Measurements from ENCODE around the gene ARSA. TPM values are rescaled to one million over a fixed set of nuclear protein-coding genes. Genes with fewer than 3 reads are reported as not detected.
A peak's percentile ranks its signal among the peaks of the same experiment; 100 is the strongest.
"Not testable (repeated sequence)": the region's sequence is repeated elsewhere in the genome, so short reads cannot be mapped to it uniquely, and the experiment has no call there.

The ARSA gene
- total RNA-seq, 6 donors from 2014 or later, result 29.8 to 99.0 (median 59.2) TPM

DNA sequence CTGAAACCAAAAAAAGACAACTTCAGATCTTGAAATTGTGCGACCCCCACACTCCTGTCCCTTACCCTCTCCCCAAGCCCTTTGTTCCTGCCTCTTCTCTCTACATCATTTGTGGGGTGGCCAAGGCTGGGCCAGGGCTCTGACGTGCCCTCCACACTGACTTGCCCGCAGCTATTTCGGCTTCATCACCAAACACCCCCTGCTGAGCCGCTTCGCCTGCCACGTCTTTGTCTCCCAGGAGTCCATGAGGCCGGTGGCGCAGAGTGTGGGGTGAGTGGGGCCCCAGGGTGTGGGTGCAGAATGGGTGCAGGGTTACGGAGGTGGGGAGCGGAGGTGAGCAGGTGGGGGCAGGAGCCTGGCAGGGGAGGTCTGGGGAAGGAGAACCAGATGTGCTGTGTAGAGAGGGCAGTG is 17.9 kb downstream of the ARSA start:
- Histone ChIP-seq H3K36me3 (no peaks in the 10 kb centered on the region), H3K27ac (no peak overlapping the region), H3K9me3 (no peaks in the 10 kb centered on the region), H3K4me1 (peaks cover 0 to 17% (median 11%) of the 10 kb centered on the region in 4 donors), H3K4me3 (no peak overlapping the region), H3K27me3 (no peaks in the 10 kb centered on the region)
- ATAC-seq (ENCODE audit: low FRiP score in 2 of 2) (no peak), DNase-seq (peak in 1 of 2 donors; percentile 62)
- no peak for TF ChIP-seq POLR2A (IDR thresholded peaks at IDR 0.05)
- no peak for TF ChIP-seq EP300 (IDR thresholded peaks at IDR 0.05)
- 90 to 91% methylated on average over 10 to 11 of the region's 11 CpGs for WGBS, 2 donors

DNA sequence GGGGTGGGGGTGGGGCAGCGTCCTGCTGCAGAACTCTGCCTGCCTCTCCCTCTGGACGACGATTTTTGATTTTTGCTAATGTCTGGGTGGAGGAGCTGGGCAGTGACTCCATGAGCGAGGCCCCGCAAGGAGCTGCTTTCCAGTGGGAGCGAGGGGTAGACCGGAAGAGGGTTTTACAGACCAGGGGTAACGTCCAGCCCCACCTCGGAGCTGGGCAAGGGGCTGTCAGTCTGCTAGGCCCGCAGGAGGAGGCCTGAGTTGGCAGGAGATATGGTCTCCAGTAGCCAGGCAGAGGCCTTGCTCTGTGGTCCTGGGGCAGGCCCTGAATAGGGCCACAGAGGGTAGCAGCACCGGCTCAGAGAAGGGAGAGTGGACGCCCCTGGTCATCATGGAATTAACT is 18.4 kb downstream of the ARSA start:
- DNase-seq (peak; percentile 10 to 42), ATAC-seq (ENCODE audit: low FRiP score in 2 of 2) (no peak)
- Histone ChIP-seq H3K27me3 (peaks cover 0 to 3% (median 0%) of the 10 kb centered on the region in 4 donors), H3K4me3 (no peak overlapping the region), H3K27ac (no peak overlapping the region), H3K4me1 (peaks cover 0 to 17% (median 11%) of the 10 kb centered on the region in 4 donors), H3K36me3 (no peaks in the 10 kb centered on the region), H3K9me3 (no peaks in the 10 kb centered on the region)
- 85 to 93% methylated on average over 4 to 12 of the region's 12 CpGs for WGBS, 2 donors
- no peak for TF ChIP-seq EP300 (IDR thresholded peaks at IDR 0.05)

- Histone ChIP-seq H3K9me3 (no peaks in the 10 kb centered on the region), H3K27ac (no peak overlapping the region), H3K4me1 (peaks cover 0 to 17% (median 11%) of the 10 kb centered on the region in 4 donors), H3K36me3 (no peaks in the 10 kb centered on the region), H3K27me3 (peaks cover 0 to 5% (median 2%) of the 10 kb centered on the region in 4 donors), H3K4me3 (no peak overlapping the region)
- no peak for ATAC-seq (ENCODE audit: low FRiP score in 2 of 2)
- peak; percentile 8 to 52 for DNase-seq
- TF ChIP-seq EP300 (IDR thresholded peaks at IDR 0.05) (no peak), CTCF (IDR thresholded peaks at IDR 0.05) (no peak), POLR2AphosphoS5 (IDR thresholded peaks at IDR 0.05) (no peak), POLR2A (IDR thresholded peaks at IDR 0.05) (no peak)
- WGBS, 2 donors, result 85 to 92% methylated on average over 10 of the region's 10 CpGs
These were observed 19.0 kb downstream of the ARSA start for GRCh38 chr22:50608996-50609395.

DNA sequence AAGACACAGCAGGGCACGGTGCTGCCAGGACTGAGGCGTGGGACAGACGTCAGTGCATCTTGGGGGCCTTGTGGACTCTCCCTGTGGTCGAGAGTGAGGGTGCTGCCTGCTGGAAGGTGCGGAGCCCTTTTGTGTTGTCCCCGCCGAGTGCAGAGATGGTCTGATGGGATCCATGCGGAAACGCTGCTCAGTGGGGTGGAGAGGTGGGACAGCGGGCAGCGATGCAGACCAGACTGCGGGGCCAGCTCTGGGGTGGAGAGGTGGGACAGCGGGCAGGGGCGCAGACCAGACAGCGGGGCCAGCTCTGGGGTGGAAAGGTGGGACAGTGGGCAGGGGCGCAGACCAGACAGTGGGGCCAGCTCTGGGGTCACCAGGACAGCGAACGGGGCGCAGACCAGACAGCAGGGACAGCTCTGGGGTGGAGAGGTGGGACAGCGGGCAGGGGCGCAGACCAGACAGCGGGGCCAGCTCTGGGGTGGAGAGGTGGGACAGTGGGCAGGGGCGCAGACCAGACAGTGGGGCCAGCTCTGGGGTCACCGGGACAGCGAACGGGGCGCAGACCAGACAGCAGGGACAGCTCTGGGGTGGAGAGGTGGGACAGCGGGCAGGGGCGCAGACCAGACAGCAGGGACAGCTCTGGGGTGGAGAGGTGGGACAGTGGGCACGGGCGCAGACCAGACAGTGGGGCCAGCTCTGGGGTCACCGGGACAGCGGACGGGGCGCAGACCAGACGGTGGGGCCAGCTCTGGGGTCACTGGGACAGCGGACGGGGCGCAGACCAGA is 19.7 kb downstream of the ARSA start:
- WGBS, 2 donors, result 80 to 87% methylated on average over 38 of the region's 39 CpGs
- H3K36me3 ChIP-seq; H3K9me3 ChIP-seq; H3K4me3 ChIP-seq; H3K27ac ChIP-seq; ATAC-seq (ENCODE audit: low FRiP score in 2 of 2): not testable (repeated sequence)
- DNase-seq, result peak; percentile 0 to 74
- H3K4me1 ChIP-seq, result peaks cover 0 to 16% (median 7%) of the 10 kb centered on the region in 4 donors
- H3K27me3 ChIP-seq, result peaks cover 0 to 12% (median 8%) of the 10 kb centered on the region in 4 donors

DNA sequence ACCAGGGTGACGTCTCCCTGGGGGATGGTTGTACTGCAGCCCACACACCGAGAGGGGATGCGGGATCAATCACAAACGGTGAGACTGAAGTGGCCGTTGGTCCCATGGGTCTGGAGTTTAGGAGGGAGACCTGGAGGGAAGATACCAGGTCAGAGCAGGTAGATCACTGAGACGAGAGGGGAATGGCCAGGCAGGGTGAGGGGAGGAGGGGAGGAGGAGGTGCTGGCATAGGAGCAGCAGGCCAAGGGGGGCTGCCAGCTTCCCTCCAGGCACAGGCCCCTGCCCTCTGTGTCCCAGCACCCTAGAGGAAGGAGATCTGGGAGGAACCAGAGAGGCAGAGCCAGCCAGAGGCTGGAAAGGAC is 20.3 kb downstream of the ARSA start:
- DNase-seq, result no peak

More for the DNA sequence above, 20.3 kb downstream of the ARSA start:
- Histone ChIP-seq H3K4me1 (peaks cover 0 to 10% (median 2%) of the 10 kb centered on the region in 4 donors), H3K9me3 (no peaks in the 10 kb centered on the region), H3K27ac (no peak overlapping the region), H3K36me3 (no peaks in the 10 kb centered on the region), H3K4me3 (no peak overlapping the region), H3K27me3 (peaks cover 0 to 17% (median 13%) of the 10 kb centered on the region in 4 donors)
- TF ChIP-seq POLR2A (IDR thresholded peaks at IDR 0.05), result no peak
- no peak for TF ChIP-seq CTCF (IDR thresholded peaks at IDR 0.05)
- no peak for TF ChIP-seq EP300 (IDR thresholded peaks at IDR 0.05)
- ATAC-seq (ENCODE audit: low FRiP score in 2 of 2), result no peak
- 71 to 77% methylated on average over 6 of the region's 6 CpGs for WGBS, 2 donors

All from upper lobe of left lung (tissue), 6 donors.